GM18519 (cell line): Measurements from ENCODE around the gene TRIAP1.
"Not testable (repeated sequence)": the region's sequence is repeated elsewhere in the genome, so short reads cannot be mapped to it uniquely, and the experiment has no call there.

ENCODE experiments used
- ATAC-seq: cut with Tn5 transposase; IDR thresholded peaks from one replicate; pipeline ENCODE4 v1.9.1; 2021; ENCODE audit warnings: mild to moderate bottlenecking, moderate library complexity; ENCODE audit not compliant: unreplicated experiment, low FRiP score

TRIAP1 gene

GRCh38 chr12:120469450-120470149 lies 23.4 kb upstream of the TRIAP1 start, which contains the start of gene SRSF9:
Gene SRSF9, minus strand, starts transcription at chr12:120469748. Its CDS starts 139 bp downstream, at chr12:120469609.
- peak; percentile 65 for ATAC-seq

GRCh38 chr12:120468821-120469449 lies 22.8 kb upstream of the TRIAP1 start:
- no peak for ATAC-seq

GRCh38 chr12:120468325-120468820 lies 22.2 kb upstream of the TRIAP1 start:
- ATAC-seq, result no peak

- no peak for ATAC-seq
Measured at GRCh38 chr12:120467439-120467838, 21.3 kb upstream of the TRIAP1 start.

- no peak for ATAC-seq
Measured at GRCh38 chr12:120466560-120467315, 20.6 kb upstream of the TRIAP1 start.

- ATAC-seq, result no peak
Measured at GRCh38 chr12:120465756-120466155, 19.6 kb upstream of the TRIAP1 start.

GRCh38 chr12:120463712-120464111 lies 17.5 kb upstream of the TRIAP1 start:
- ATAC-seq, result no peak

- no peak for ATAC-seq
Measured at GRCh38 chr12:120462099-120462640, 16.0 kb upstream of the TRIAP1 start.

- ATAC-seq, result no peak
Measured at GRCh38 chr12:120460157-120460556, 14.0 kb upstream of the TRIAP1 start.

- no peak for ATAC-seq
Measured at GRCh38 chr12:120457133-120457532, 10.9 kb upstream of the TRIAP1 start.

GRCh38 chr12:120455302-120455701 lies 9.1 kb upstream of the TRIAP1 start:
- ATAC-seq, result no peak

GRCh38 chr12:120453977-120454376 lies 7.8 kb upstream of the TRIAP1 start:
- ATAC-seq, result no peak

- no peak for ATAC-seq
Measured at GRCh38 chr12:120453060-120453750, 7.0 kb upstream of the TRIAP1 start.

GRCh38 chr12:120452524-120452923 lies 6.3 kb upstream of the TRIAP1 start:
- ATAC-seq, result not testable (repeated sequence)

GRCh38 chr12:120447992-120448391 lies 1.8 kb upstream of the TRIAP1 start:
- ATAC-seq, result no peak

- peak; percentile 14 for ATAC-seq
Measured at GRCh38 chr12:120446844-120447178, 627 bp upstream of the TRIAP1 start.

GRCh38 chr12:120444676-120445075 lies 1.5 kb downstream of the TRIAP1 start:
- ATAC-seq, result no peak

GRCh38 chr12:120439646-120440247 lies 6.4 kb downstream of the TRIAP1 start:
- ATAC-seq, result no peak

GRCh38 chr12:120438495-120439198 lies 7.5 kb downstream of the TRIAP1 start:
- no peak for ATAC-seq
